HG03469 (cell line): Measurements from ENCODE around the gene FKBP1A.

Experiments used
- ATAC-seq: cut with Tn5 transposase; IDR thresholded peaks from one replicate; pipeline ENCODE4 v1.9.1; 2021; ENCODE audit warnings: mild to moderate bottlenecking, moderate library complexity, moderate number of reproducible peaks; ENCODE audit not compliant: unreplicated experiment

FKBP1A gene

GRCh38 chr20:1388741-1389483 lies 3.9 kb downstream of the FKBP1A start:
- ATAC-seq, result no peak

GRCh38 chr20:1388253-1388652 lies 4.6 kb downstream of the FKBP1A start:
- no peak for ATAC-seq

- ATAC-seq, result no peak
Measured at GRCh38 chr20:1386323-1386722, 6.5 kb downstream of the FKBP1A start.

- ATAC-seq, result no peak
Measured at GRCh38 chr20:1383623-1384404, 9.0 kb downstream of the FKBP1A start.

- ATAC-seq, result no peak
Measured at GRCh38 chr20:1382670-1383069, 10.2 kb downstream of the FKBP1A start.

- no peak for ATAC-seq
Measured at GRCh38 chr20:1381753-1382591, 10.9 kb downstream of the FKBP1A start.

GRCh38 chr20:1378735-1379125 lies 14.1 kb downstream of the FKBP1A start:
- no peak for ATAC-seq

- ATAC-seq, result no peak
Measured at GRCh38 chr20:1377984-1378734, 14.7 kb downstream of the FKBP1A start.

GRCh38 chr20:1377341-1377871 lies 15.4 kb downstream of the FKBP1A start:
- ATAC-seq, result peak; percentile 29

GRCh38 chr20:1376408-1377270 lies 16.2 kb downstream of the FKBP1A start:
- no peak for ATAC-seq

- no peak for ATAC-seq
Measured at GRCh38 chr20:1376007-1376406, 16.8 kb downstream of the FKBP1A start.

GRCh38 chr20:1375515-1375914 lies 17.3 kb downstream of the FKBP1A start:
- no peak for ATAC-seq

- ATAC-seq, result no peak
Measured at GRCh38 chr20:1374246-1374645, 18.6 kb downstream of the FKBP1A start.

GRCh38 chr20:1373614-1374013 lies 19.2 kb downstream of the FKBP1A start:
- ATAC-seq, result no peak

- no peak for ATAC-seq
Measured at GRCh38 chr20:1373036-1373435, 19.8 kb downstream of the FKBP1A start.

- ATAC-seq, result no peak
Measured at GRCh38 chr20:1371830-1372539, 20.9 kb downstream of the FKBP1A start.

- no peak for ATAC-seq
Measured at GRCh38 chr20:1371202-1371782, 21.6 kb downstream of the FKBP1A start.

- ATAC-seq, result no peak
Measured at GRCh38 chr20:1370548-1371110, 22.2 kb downstream of the FKBP1A start.
